GM18951 (cell line): ENCODE data around the gene BUB3.

Experiments used
- POLR2A ChIP-seq: IDR thresholded peaks from 4 replicates; pipeline ENCODE4 v1.6.1; 2011; ENCODE audit warnings: mild to moderate bottlenecking; ENCODE audit not compliant: insufficient read length, insufficient read depth; ENCODE audit errors: extremely low read depth
- in situ Hi-C: fragments of 300-500 bp; cut with MboI; formaldehyde crosslinking; loops from one replicate; pipeline ENCODE4 v1.12.0; 2022; ENCODE audit warnings: low sequenced_read_pairs, mixed read lengths, inconsistent platforms; ENCODE audit not compliant: unreplicated experiment

Gene BUB3

GRCh38 chr10:123212640-123213039 is 58.4 kb downstream of the BUB3 start:
- no peak for TF ChIP-seq POLR2A

GRCh38 chr10:123213192-123213591 is 59.0 kb downstream of the BUB3 start:
- no peak for TF ChIP-seq POLR2A
- in situ Hi-C loops = no loop called here

More at GRCh38 chr10:123212640-123213039, 58.4 kb downstream of the BUB3 start:
- in situ Hi-C loops = no loop called here
